MV-4-11 (cell line): Measurements from ENCODE around the gene SLC25A1.
"Not testable (repeated sequence)": the region's sequence is repeated elsewhere in the genome, so short reads cannot be mapped to it uniquely, and the experiment has no call there.

Experiments
- DNase-seq: peaks from one replicate; lab custom pipeline; 2025; lab: John Stamatoyannopoulos, UW

Gene SLC25A1

GRCh38 chr22:19204640-19205039 lies 26.1 kb upstream of the SLC25A1 start:
- DNase-seq: no peak

GRCh38 chr22:19203834-19204233 lies 25.3 kb upstream of the SLC25A1 start:
- no peak for DNase-seq

GRCh38 chr22:19202799-19203186 lies 24.3 kb upstream of the SLC25A1 start:
- DNase-seq: not testable (repeated sequence)

- no peak for DNase-seq
These were observed 23.6 kb upstream of the SLC25A1 start for GRCh38 chr22:19201869-19202798.

- no peak for DNase-seq
These were observed 22.8 kb upstream of the SLC25A1 start for GRCh38 chr22:19201130-19201868.

- DNase-seq: no peak
These were observed 20.9 kb upstream of the SLC25A1 start for GRCh38 chr22:19199479-19199878.

- no peak for DNase-seq
These were observed 19.7 kb upstream of the SLC25A1 start for GRCh38 chr22:19197997-19198865.

- DNase-seq: no peak
These were observed 18.5 kb upstream of the SLC25A1 start for GRCh38 chr22:19196841-19197612.

GRCh38 chr22:19195796-19196731 lies 17.5 kb upstream of the SLC25A1 start:
- DNase-seq: no peak

GRCh38 chr22:19194766-19195536 lies 16.4 kb upstream of the SLC25A1 start:
- no peak for DNase-seq

- DNase-seq: no peak
These were observed 15.3 kb upstream of the SLC25A1 start for GRCh38 chr22:19193879-19194278.

- no peak for DNase-seq
These were observed 9.4 kb upstream of the SLC25A1 start for GRCh38 chr22:19187716-19188563.

- DNase-seq: no peak
These were observed 5.9 kb upstream of the SLC25A1 start for GRCh38 chr22:19184276-19184997.

- no peak for DNase-seq
These were observed 4.7 kb upstream of the SLC25A1 start for GRCh38 chr22:19183216-19183615.

- DNase-seq: no peak
These were observed 4.1 kb upstream of the SLC25A1 start for GRCh38 chr22:19182472-19183157.

GRCh38 chr22:19181786-19182471 lies 3.4 kb upstream of the SLC25A1 start:
- DNase-seq: peak; percentile 48
